ENCODE measurements around the gene CSNK2B.

DNA sequence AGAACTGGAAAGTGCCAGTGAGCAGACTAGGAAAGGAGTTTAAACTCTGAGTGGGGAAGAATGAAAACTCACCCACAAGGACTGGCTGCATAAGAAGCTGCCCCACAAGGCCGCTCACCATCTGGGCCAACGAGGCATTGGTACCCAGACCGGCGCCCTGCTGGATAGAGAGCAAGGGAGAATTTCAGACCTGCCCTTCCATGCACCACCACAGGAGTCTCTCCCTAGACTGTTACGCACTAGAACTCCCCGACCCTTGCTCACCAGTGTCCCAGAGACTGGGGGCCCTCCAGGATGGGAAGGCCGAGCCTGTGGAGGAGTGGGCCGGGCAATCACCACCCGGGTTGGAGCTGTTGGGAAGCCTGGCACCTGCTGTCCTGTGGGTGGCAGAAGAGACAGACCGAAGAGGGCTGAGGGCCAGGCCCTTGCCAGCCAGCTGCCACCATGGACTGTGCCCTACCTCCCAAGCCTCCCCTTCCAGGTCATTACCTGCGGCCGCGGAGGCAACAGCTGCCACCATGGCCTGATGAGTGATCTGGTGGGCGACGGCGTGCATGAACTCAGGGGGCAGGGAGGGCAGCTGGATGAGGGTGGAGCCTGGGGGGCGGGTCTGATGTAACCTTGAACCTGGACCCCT lies 21.9 kb upstream of the CSNK2B start:
- TF ChIP-seq CTCF (IDR thresholded peaks at IDR 0.05) (no peak), EP300 (IDR thresholded peaks at IDR 0.05) (no peak), POLR2A (IDR thresholded peaks at IDR 0.05; ENCODE audit: low read depth) (no peak)
